ENCODE data around the gene LARGE1.

The LARGE1 gene

GRCh38 chr22:33913188-33913587 lies 7.1 kb downstream of the LARGE1 start:
- DNase-seq (ENCODE audit: low spot score): no peak

- DNase-seq (ENCODE audit: low spot score): no peak
These were observed 10.4 kb downstream of the LARGE1 start for GRCh38 chr22:33909911-33910310.

GRCh38 chr22:33909075-33909458 lies 11.2 kb downstream of the LARGE1 start:
- no peak for DNase-seq (ENCODE audit: low spot score)

GRCh38 chr22:33908171-33909074 lies 11.9 kb downstream of the LARGE1 start:
- DNase-seq (ENCODE audit: low spot score): no peak

- no peak for DNase-seq (ENCODE audit: low spot score)
These were observed 13.3 kb downstream of the LARGE1 start for GRCh38 chr22:33906954-33907353.

- no peak for DNase-seq (ENCODE audit: low spot score)
These were observed 13.8 kb downstream of the LARGE1 start for GRCh38 chr22:33906475-33906874.

- no peak for DNase-seq (ENCODE audit: low spot score)
These were observed 17.3 kb downstream of the LARGE1 start for GRCh38 chr22:33903012-33903411.

GRCh38 chr22:33902073-33902472 lies 18.2 kb downstream of the LARGE1 start:
- no peak for DNase-seq (ENCODE audit: low spot score)

GRCh38 chr22:33898121-33898520 lies 22.2 kb downstream of the LARGE1 start:
- no peak for DNase-seq (ENCODE audit: low spot score)

GRCh38 chr22:33897448-33897835 lies 22.8 kb downstream of the LARGE1 start:
- no peak for DNase-seq (ENCODE audit: low spot score)

GRCh38 chr22:33896575-33897447 lies 23.5 kb downstream of the LARGE1 start:
- DNase-seq (ENCODE audit: low spot score): no peak

GRCh38 chr22:33896154-33896553 lies 24.1 kb downstream of the LARGE1 start:
- no peak for DNase-seq (ENCODE audit: low spot score)

- no peak for DNase-seq (ENCODE audit: low spot score)
These were observed 24.8 kb downstream of the LARGE1 start for GRCh38 chr22:33895444-33895843.

GRCh38 chr22:33894515-33894914 lies 25.8 kb downstream of the LARGE1 start:
- no peak for DNase-seq (ENCODE audit: low spot score)

- no peak for DNase-seq (ENCODE audit: low spot score)
These were observed 26.2 kb downstream of the LARGE1 start for GRCh38 chr22:33894036-33894435.

GRCh38 chr22:33893512-33893911 lies 26.8 kb downstream of the LARGE1 start:
- no peak for DNase-seq (ENCODE audit: low spot score)

GRCh38 chr22:33891992-33892391 lies 28.3 kb downstream of the LARGE1 start:
- DNase-seq (ENCODE audit: low spot score): no peak

- DNase-seq (ENCODE audit: low spot score): no peak
These were observed 28.8 kb downstream of the LARGE1 start for GRCh38 chr22:33891455-33891854.

GRCh38 chr22:33889748-33890147 lies 30.5 kb downstream of the LARGE1 start:
- DNase-seq (ENCODE audit: low spot score): no peak

GRCh38 chr22:33888821-33889220 lies 31.5 kb downstream of the LARGE1 start:
- DNase-seq (ENCODE audit: low spot score): no peak

GRCh38 chr22:33887173-33887572 lies 33.1 kb downstream of the LARGE1 start:
- no peak for DNase-seq (ENCODE audit: low spot score)

- no peak for DNase-seq (ENCODE audit: low spot score)
These were observed 33.6 kb downstream of the LARGE1 start for GRCh38 chr22:33886696-33887095.

GRCh38 chr22:33884829-33885228 lies 35.4 kb downstream of the LARGE1 start:
- no peak for DNase-seq (ENCODE audit: low spot score)

Measured in CD4-positive, alpha-beta T cell treated with Interleukin-2 at 100 ng/mL for 4 hours (primary cell).